H9 (cell line): Measurements from ENCODE around the gene GGACT. TPM values are rescaled to one million over a fixed set of nuclear protein-coding genes. Genes with fewer than 3 reads are reported as not detected.

ENCODE experiments used
- DNase-seq: peaks from one replicate; pipeline ENCODE4 v3.0.0-alpha.2; 2017
- H2AFZ ChIP-seq: one replicate; pipeline ENCODE4 v1.6.1; 2013; ENCODE audit warnings: mild to moderate bottlenecking, low read length, control low read depth, moderate library complexity
- H2AK5ac ChIP-seq: 2 replicates; pipeline ENCODE4 v1.6.1; 2013; ENCODE audit warnings: low read length, control low read depth, mixed read lengths; ENCODE audit not compliant: insufficient read length
- H2BK120ac ChIP-seq: one replicate; pipeline ENCODE4 v1.6.1; 2013; ENCODE audit warnings: low read depth, mild to moderate bottlenecking, low read length, control low read depth, inconsistent platforms; ENCODE audit not compliant: poor library complexity, severe bottlenecking
- H2BK12ac ChIP-seq: 2 replicates; pipeline ENCODE4 v1.6.1; 2013; ENCODE audit warnings: low read length, control low read depth, mixed read lengths, low read depth; ENCODE audit not compliant: insufficient read length
- H2BK15ac ChIP-seq: 2 replicates; pipeline ENCODE4 v1.6.1; 2013; ENCODE audit warnings: low read depth, low read length, control low read depth
- H2BK20ac ChIP-seq: one replicate; pipeline ENCODE4 v1.6.1; 2013; ENCODE audit warnings: low read depth, mild to moderate bottlenecking, low read length, control low read depth, inconsistent platforms; ENCODE audit not compliant: poor library complexity, severe bottlenecking
- H2BK5ac ChIP-seq: 2 replicates; pipeline ENCODE4 v1.6.1; 2013; ENCODE audit warnings: low read length, control low read depth, mixed read lengths; ENCODE audit not compliant: insufficient read length
- H3K14ac ChIP-seq: 2 replicates; pipeline ENCODE4 v1.6.1; 2013; ENCODE audit warnings: low read length, control low read depth; ENCODE audit not compliant: insufficient read depth
- H3K18ac ChIP-seq: 2 replicates; pipeline ENCODE4 v1.6.1; 2013; ENCODE audit warnings: low read depth, mild to moderate bottlenecking, mixed read lengths, low read length, control low read depth; ENCODE audit not compliant: insufficient read length
- H3K23ac ChIP-seq: 2 replicates; pipeline ENCODE4 v1.6.1; 2013; ENCODE audit warnings: low read length, control low read depth, mixed read lengths, low read depth; ENCODE audit not compliant: insufficient read length
- H3K23me2 ChIP-seq: 2 replicates; pipeline ENCODE4 v1.6.1; 2013; ENCODE audit warnings: low read depth, mild to moderate bottlenecking, mixed read lengths, low read length, control low read depth; ENCODE audit not compliant: insufficient read length, poor library complexity, severe bottlenecking
- H3K27ac ChIP-seq: 2 replicates; pipeline ENCODE4 v1.5.1; 2013; ENCODE audit warnings: low read length, control low read depth, mixed read lengths, low read depth; ENCODE audit not compliant: insufficient read length
- H3K27me3 ChIP-seq: 2 replicates; pipeline ENCODE4 v1.6.1; 2013; ENCODE audit warnings: low read length, control low read depth, inconsistent platforms; ENCODE audit not compliant: insufficient read depth
- H3K4ac ChIP-seq: 2 replicates; pipeline ENCODE4 v1.6.1; 2013; ENCODE audit warnings: low read depth, mild to moderate bottlenecking, control low read depth, inconsistent platforms, low read length, moderate library complexity
- H3K4me1 ChIP-seq: 2 replicates; pipeline ENCODE4 v1.6.1; 2013; ENCODE audit warnings: low read length, control low read depth, inconsistent platforms; ENCODE audit not compliant: insufficient read depth
- H3K4me2 ChIP-seq: 2 replicates; pipeline ENCODE4 v1.6.1; 2013; ENCODE audit warnings: low read length, control low read depth, mixed read lengths; ENCODE audit not compliant: insufficient read length, insufficient read depth
- H3K56ac ChIP-seq: 2 replicates; pipeline ENCODE4 v1.6.1; 2013; ENCODE audit warnings: low read depth, mild to moderate bottlenecking, mixed read lengths, low read length, control low read depth; ENCODE audit not compliant: insufficient read length
- H3K79me1 ChIP-seq: 2 replicates; pipeline ENCODE4 v1.6.1; 2013; ENCODE audit warnings: low read depth, mild to moderate bottlenecking, moderate library complexity, low read length, control low read depth, inconsistent platforms; ENCODE audit not compliant: insufficient read depth, poor library complexity, severe bottlenecking
- H3K79me2 ChIP-seq: 2 replicates; pipeline ENCODE4 v1.6.1; 2013; ENCODE audit warnings: low read length, control low read depth, inconsistent platforms; ENCODE audit not compliant: insufficient read depth
- H3K9ac ChIP-seq: 2 replicates; pipeline ENCODE4 v1.6.1; 2013; ENCODE audit warnings: low read length, control low read depth, mixed read lengths; ENCODE audit not compliant: insufficient read length; ENCODE audit errors: extremely low read depth
- H3K9me3 ChIP-seq: one replicate; pipeline ENCODE4 v1.6.1; 2013; ENCODE audit warnings: low read depth, low read length, inconsistent platforms; ENCODE audit not compliant: control insufficient read depth
- H3T11ph ChIP-seq: one replicate; pipeline ENCODE4 v1.6.1; 2013; ENCODE audit warnings: mild to moderate bottlenecking, low read length, control low read depth, inconsistent platforms
- H4K20me1 ChIP-seq: one replicate; pipeline ENCODE4 v1.6.1; 2013; ENCODE audit not compliant: control insufficient read depth, insufficient read length, insufficient read depth
- H4K5ac ChIP-seq: 2 replicates; pipeline ENCODE4 v1.6.1; 2013; ENCODE audit warnings: low read depth, mild to moderate bottlenecking, mixed read lengths, low read length, control low read depth; ENCODE audit not compliant: insufficient read length
- H4K8ac ChIP-seq: replicated peaks from 2 replicates; pipeline ENCODE4 v1.6.1; 2013; ENCODE audit warnings: low read length, control low read depth, mixed read lengths, low read depth; ENCODE audit not compliant: insufficient read length
- H4K91ac ChIP-seq: 2 replicates; pipeline ENCODE4 v1.6.1; 2013; ENCODE audit warnings: low read depth, mild to moderate bottlenecking, moderate library complexity, mixed read lengths, low read length, control low read depth; ENCODE audit not compliant: insufficient read length
- H3K27ac Mint-ChIP-seq, 3 experiments: 2 replicates in 2 of 3; 3 replicates in 1 of 3; pipeline ENCODE4 v1.8.0; 2020 to 2021; ENCODE audit warnings: mixed read lengths in 3 of 3, mild to moderate bottlenecking in 1 of 3, moderate library complexity in 1 of 3
- H3K27me3 Mint-ChIP-seq: 2 replicates; pipeline ENCODE4 v1.8.0; 2021; ENCODE audit warnings: low read depth, mild to moderate bottlenecking, moderate library complexity, mixed read lengths
- H3K36me3 Mint-ChIP-seq, 3 experiments: 2 replicates in 2 of 3; 3 replicates in 1 of 3; pipeline ENCODE4 v1.8.0; 2020 to 2021; ENCODE audit warnings: low read depth in 3 of 3, mixed read lengths in 3 of 3; ENCODE audit not compliant: insufficient read depth in 1 of 3
- H3K4me1 Mint-ChIP-seq, 2 experiments: 2 replicates each; pipeline ENCODE4 v1.8.0; 2020; ENCODE audit warnings: mixed read lengths in 2 of 2
- H3K4me3 Mint-ChIP-seq, 2 experiments: 2 replicates in 1 of 2; 3 replicates in 1 of 2; pipeline ENCODE4 v1.8.0; 2020 to 2021; ENCODE audit warnings: mild to moderate bottlenecking in 2 of 2, mixed read lengths in 2 of 2, moderate library complexity in 1 of 2
- H3K9me3 Mint-ChIP-seq, 2 experiments: 2 replicates in 1 of 2; 3 replicates in 1 of 2; pipeline ENCODE4 v1.8.0; 2020; ENCODE audit warnings: mild to moderate bottlenecking in 2 of 2, mixed read lengths in 2 of 2, moderate library complexity in 1 of 2
- CTCF ChIP-seq: fragments of 200-600 bp; sonication (generic); conservative IDR thresholded peaks from 3 replicates; pipeline ENCODE4 v1.8.0; 2021; ENCODE audit warnings: antibody characterized with exemption, mild to moderate bottlenecking
- WGBS: extraction: QIAGEN DNeasy Blood & Tissue Kit; methylation state at CpG from one replicate; pipeline ENCODE4 v1.1.7; 2013; ENCODE audit warnings: missing lambda C conversion rate, low lambda C conversion rate, mixed read lengths; ENCODE audit not compliant: insufficient read length; ENCODE audit errors: extremely low coverage; 5-methylcytosine and 5-hydroxymethylcytosine counted together
- total RNA-seq: library from RNA; stranded (reverse); gene quantifications from 2 replicates; pipeline ENCODE4 v1.2.1, GENCODE V29; 2021

Gene GGACT
- total RNA-seq, 1 experiment from 2014 or later: 1.3 TPM

DNA sequence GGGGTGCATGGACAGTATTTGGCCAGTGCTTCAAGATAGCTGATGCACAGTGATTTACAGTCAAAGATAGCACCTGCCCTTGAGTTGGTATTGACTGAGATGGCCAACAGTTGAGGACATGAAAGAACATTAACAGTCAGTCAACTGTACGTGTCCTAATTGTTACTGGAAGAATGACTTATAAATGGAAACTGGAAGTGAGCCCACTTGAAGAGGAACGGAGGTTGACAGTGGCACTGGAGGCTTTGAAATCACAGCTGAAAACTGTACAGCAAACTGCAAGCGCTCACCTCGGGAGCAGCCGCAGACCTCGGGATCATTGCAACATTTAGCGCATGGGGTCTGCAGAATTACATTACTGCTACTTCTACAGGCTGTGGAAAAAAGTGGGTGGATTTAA is 77.1 kb downstream of the GGACT start:
- no peak overlapping the region for H2BK120ac ChIP-seq
- H4K5ac ChIP-seq: no peak overlapping the region
- H3K4me3 Mint-ChIP-seq: peak overlapping the region in 1 of 2 experiments; percentile 39; a peak in 3 of 5 replicates
- H3K23ac ChIP-seq: no peak overlapping the region
- no peak overlapping the region for H2AK5ac ChIP-seq
- H4K8ac ChIP-seq: no peak overlapping the region
- H2BK5ac ChIP-seq: no peak overlapping the region
- no peak overlapping the region for H3K4ac ChIP-seq
- H3K27ac Mint-ChIP-seq: peak overlapping the region; percentile 91 to 98 (median 93)
- H3K79me1 ChIP-seq: no peaks in the 10 kb centered on the region
- H3K4me1 ChIP-seq: peaks cover 24% of the 10 kb centered on the region
- H3K27me3 Mint-ChIP-seq: no peaks in the 10 kb centered on the region
- H3K4me2 ChIP-seq: no peak overlapping the region
- no peak overlapping the region for H2BK20ac ChIP-seq
- H4K20me1 ChIP-seq: no peaks in the 10 kb centered on the region
- H4K91ac ChIP-seq: no peak overlapping the region
- H3K18ac ChIP-seq: no peak overlapping the region
- no peak overlapping the region for H3K14ac ChIP-seq
- no peak overlapping the region for H2BK12ac ChIP-seq
- no peak for TF ChIP-seq CTCF
- no peak overlapping the region for H3T11ph ChIP-seq
- no peaks in the 10 kb centered on the region for H3K79me2 ChIP-seq
- peaks cover 77 to 78% of the 10 kb centered on the region in 2 experiments for H3K4me1 Mint-ChIP-seq
- peak overlapping the region; percentile 58 for H3K27ac ChIP-seq
- no peak overlapping the region for H3K56ac ChIP-seq
- no CpG with 5 or more reads among the region's 7 CpGs for WGBS
- no peak overlapping the region for H3K9ac ChIP-seq
- H3K36me3 Mint-ChIP-seq: peaks cover 0 to 7% (median 2%) of the 10 kb centered on the region in 3 experiments; a peak in 2 of 7 replicates
- no peaks in the 10 kb centered on the region for H3K9me3 ChIP-seq
- H2BK15ac ChIP-seq: no peak overlapping the region
- no peaks in the 10 kb centered on the region for H3K27me3 ChIP-seq
- no peaks in the 10 kb centered on the region for H3K23me2 ChIP-seq
- no peaks in the 10 kb centered on the region for H3K9me3 Mint-ChIP-seq
- no peak overlapping the region for H2AFZ ChIP-seq
- no peak for DNase-seq
